ENCODE measurements around the gene BCL2L15.

BCL2L15 gene

DNA sequence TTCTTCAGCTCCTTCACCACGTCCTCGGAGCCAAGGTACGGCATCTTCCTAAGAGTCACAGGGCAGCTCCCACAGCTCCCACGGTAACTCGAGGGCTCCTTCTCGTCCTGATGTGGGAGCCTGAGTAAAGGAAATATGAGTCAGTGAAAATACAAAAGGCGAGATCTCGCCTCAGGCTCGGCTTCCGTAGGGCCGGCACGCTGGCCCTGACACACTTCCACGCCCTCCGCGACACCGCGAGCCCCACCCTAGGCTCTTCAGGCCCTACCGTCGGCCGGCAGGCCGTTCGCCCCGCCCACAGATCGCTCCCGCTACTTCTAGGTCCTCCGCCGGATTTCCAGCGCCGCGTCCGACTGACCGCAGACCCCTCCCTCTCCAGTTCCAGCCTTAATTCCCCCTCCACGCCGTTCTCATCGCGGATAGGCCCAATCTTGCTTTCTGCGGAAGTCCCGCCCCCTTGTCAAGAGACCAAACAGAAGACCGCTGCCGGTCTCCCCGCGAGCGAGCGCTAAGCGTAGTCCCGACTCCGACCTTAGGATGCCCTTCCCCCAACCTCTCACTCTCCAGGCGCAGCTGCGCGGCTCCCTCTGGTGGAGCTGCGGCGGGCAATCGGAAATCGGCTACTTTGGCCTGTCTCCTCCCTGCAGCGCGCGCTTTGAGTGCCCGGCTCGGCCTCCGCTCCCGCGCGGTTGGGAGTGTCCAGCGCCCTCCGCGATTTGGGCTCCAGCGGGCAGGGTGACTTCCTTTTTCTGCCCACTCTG, 17.5 kb upstream of the BCL2L15 start, which contains the start of the genes AP4B1 and DCLRE1B:
TSS of gene AP4B1 (minus strand) at position 126 of the 761 bp plus-strand sequence. CDS start at position 44, 82 bp downstream.
TSS of gene DCLRE1B (plus strand) at position 653 of the 761 bp plus-strand sequence. CDS start 261 bp downstream, outside the sequence.
- DNase-seq = peak; percentile 95

DNA sequence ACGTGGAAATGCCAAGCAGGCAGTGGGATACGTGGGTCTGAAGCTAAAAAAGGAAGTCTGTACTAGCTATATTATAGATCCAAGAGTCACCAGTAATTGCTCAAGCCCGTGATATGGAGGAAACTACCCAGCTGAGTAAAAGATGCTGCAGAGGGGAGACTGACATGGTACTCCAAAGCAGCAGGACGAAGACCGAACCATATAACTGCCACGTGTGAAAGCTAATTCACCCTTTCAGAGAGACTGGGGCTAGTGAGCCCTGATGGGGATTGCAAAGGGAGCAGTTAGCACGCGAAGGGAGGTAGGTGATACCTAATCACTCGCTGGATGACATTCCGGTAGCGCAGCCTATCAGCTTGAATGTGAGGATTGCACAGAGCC, 16.9 kb upstream of the BCL2L15 start:
- DNase-seq = no peak

DNA sequence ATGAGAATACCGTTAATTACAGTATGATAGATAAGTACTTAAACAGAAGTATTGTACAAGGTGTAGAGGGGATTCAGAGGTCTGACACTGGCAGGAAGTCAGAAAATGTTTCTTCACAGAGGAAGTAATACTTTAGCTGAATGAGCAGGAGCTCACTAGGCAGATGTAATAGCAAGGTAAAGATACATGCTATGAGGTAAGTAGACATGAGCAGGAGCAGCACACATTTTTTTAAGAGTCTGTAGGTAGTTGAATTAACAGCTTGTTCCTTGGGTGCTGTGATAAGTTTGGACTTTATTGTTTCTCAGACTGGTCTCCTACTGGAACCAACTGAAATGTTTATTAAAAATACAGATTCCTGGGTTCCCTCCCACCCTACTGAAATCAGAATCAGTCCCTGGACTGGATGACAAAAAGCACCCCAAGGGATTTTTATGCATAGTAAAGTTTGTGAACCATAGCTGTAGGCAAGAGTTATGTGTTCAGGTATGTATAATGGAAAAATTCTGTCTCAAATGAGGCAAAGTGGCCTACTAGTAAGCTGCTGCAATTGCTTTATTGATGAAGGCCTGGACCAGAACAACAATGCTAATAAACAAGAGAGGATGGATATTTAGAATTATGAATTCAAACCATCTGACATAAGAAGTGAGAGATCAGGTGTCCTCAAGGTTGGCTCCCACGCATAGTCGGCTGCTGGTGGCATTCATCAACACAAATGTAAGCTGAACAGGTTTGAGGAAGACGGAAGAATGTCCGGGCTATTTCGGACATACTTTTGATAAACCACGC, 16.3 kb upstream of the BCL2L15 start:
- DNase-seq = no peak

DNA sequence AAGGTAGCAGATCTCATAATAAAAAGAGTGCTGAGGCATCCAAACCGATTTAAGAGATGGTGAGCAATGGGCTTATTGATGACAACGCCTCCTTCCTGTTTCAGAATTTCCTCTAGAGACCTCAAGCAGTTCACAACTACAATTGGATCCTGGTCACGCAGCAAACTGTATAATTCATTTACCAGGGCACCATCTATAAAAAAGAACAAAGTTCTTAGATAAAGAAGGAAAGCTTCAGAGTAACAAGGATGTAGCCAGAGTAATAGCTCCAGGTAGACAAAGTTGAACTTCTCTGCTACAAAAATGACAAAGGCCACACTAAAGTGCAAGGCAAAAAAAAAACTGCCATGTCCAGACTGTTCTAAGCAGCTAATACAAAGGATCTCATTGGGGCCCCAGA, 13.8 kb upstream of the BCL2L15 start:
- no peak for DNase-seq

DNA sequence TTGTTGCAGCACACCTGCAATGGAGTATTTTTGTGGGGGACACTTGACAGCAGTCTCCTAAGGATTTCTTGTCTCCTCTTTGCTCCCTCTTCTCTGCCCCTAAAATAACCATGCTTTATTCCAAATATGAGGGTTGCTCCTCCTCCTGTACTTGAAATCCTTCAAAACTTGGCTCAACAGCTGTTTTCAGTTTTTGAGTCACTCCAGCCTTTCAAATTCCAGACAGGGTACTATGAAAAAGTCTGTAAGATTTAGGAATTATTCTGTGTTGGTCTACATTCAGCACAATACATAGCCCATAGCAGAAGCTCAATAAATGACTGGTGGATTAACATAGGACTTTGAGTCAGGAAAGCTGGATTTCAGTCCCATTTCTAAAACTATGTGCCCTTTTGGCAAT, 11.7 kb upstream of the BCL2L15 start:
- DNase-seq = no peak

DNA sequence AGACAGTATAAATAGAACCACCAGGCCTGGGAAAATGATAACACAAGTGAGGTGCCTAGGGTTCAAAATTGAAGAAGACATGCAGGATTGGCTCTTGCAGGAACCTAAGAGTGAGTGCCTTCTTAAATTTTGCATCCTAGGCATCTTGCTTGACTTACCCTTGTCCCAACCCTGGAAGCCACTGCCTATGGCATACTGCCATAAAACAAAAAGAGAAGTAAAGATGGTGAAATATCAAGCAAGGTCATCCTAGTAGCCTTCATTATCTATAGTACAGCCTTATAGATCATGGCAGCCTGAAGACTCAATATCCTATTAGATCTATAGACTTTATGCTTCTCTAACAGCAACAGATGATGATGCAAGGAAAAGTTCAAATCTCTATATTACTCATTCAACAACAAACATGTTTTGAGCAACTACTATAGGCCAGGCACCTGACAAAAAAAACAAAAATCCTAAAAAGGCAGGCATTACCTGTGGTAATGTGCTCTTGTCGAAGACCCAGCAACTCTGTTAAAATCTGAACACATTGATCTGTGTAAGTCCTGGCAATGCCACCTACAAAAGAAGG, 10.9 kb upstream of the BCL2L15 start:
- DNase-seq = no peak

DNA sequence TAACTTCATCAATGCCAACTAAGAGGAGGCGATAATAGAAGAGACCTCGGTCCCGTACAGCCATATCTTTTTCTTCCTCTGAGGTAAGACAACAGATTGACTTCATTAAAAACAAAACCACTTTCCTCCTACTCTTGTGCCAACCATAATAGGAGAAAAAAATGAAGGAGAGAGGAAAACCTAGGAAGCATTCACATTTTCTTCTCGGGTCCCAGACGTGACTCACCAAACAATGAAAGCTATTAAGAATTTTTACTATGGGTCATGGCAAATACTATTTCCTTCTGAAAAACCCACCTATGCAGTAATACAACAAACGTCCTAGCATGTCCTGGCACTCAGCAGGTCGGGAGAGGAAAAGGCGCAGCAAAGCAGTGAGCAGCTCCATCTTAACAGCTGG, 8.6 kb upstream of the BCL2L15 start:
- DNase-seq = no peak

DNA sequence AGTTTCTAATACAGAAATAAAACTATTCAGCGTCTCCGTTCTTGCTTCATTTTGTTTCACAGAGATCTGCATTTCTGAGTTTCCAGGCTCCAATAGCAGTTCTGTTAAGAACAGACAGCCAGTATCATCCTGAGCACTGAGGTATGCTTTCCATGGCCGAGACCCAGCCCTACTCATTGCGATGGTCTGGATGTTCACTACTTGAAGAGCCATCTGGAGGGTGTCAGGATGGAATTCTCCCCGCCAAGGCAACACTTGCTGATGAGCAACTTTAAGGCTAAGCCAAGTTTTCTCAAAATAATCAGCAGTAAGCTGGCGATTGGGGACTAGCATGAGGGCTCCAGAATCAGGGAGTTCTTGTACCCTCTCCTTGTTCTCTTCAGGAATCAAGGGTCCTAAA, 7.7 kb upstream of the BCL2L15 start:
- no peak for DNase-seq

DNA sequence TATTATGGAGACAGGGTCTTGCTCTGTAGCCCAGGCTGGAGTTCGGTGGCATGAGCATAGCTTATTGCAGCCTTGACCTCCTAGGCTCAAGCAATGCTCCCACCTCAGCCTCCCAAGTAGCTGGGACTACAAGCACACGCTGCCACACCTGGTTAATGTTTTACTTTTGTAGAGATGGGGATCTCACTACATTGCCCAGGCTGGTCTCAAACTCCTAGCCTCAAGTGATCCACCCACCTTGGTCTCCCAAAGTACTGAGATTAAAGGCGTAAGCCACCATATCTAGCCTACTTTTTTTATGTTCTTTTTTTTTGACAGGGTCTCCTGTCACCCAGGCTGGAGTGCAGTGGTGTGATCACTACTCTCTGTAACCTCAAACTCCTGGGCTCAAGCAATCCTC, 5.9 kb upstream of the BCL2L15 start:
- no peak for DNase-seq

DNA sequence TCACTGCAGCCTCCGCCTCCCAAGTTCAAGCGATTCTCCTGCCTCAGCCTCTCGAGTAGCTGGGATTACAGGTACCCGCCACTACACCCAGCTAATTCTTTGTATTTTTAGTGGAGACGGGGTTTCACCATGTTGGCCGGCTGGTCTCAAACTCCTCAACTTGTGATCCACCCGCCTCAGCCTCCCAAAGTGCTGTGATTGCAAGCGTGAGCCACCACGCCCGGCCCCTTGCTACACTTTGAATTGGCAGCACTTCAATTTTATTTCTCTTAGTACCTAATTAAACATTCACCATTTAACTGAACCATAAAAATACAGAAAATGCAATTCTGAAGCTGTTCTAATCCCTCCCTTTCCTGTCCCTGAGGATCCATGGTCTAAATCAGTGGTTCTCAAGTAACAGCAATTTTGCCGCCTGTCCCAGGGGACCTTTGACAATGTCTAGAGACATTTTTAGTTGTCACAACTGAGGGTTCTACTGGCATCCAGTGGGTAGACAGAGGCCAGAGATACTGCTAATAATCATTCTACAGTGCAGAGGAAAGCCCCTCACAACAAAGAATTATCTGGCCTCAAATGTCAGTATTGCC, 4.3 kb upstream of the BCL2L15 start:
- DNase-seq = no peak

DNA sequence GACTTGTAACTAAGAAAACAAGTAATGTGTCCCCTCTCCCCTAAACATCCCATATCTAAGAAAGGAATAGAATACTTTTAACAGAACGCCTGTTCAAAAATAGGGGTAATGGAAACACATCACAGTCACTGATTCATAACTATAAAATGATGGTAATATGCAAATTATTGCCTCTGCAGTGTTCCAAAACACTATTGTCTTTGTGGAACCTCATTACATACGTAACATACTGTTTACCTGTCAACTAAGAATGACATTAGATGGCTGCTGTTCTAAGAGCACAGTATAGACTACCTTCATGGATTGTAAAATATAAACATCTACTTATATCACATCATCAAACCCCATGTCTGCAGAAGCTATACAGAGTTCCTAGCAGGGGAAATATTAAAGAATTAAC, 3.4 kb upstream of the BCL2L15 start:
- no peak for DNase-seq

DNA sequence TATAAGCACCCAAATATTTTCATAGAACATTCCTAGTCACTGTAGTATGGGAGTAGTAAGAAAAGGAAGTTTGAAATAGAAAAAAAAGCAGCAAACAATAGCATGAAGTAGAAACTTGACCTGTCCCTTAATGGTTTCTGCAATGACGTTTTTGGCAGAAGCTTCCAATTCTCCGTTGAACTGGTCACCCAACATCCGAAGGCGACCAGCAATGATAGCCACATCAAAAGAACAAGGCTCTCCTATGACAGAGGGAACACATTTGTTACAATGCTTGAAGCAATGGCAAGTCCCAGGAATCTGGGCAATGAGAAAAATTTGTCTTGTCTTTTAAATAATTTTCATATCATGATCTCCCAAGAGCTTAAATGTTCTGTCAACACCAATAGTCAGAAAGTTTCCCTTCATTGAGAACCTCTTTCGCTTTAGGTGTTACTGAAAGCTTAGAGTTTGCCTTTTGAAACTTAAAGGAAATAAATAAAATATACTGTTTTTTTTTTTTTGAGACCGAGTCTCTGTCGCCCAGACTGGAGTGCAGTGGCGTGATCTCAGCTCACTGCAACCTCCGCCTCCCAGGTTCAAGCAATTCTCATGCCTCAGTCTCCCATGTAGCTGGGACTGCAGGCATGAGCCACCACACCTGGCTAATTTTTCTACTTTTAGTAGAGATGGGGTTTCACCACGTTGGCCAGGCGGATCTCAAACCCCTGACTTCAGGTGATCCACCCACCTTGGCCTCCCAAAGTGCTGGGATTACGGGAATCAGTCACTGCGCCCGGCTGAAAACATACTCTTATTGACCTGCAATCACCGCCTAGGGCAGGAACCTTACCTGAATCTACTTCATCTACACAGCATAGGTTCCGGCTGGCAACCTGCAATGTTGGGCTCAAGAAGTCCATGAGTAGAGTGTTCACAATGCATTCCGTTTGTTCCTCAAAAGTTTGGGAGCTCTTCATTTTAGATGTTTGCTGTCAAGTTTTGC, 672 bp downstream of the BCL2L15 start:
- DNase-seq = no peak

DNA sequence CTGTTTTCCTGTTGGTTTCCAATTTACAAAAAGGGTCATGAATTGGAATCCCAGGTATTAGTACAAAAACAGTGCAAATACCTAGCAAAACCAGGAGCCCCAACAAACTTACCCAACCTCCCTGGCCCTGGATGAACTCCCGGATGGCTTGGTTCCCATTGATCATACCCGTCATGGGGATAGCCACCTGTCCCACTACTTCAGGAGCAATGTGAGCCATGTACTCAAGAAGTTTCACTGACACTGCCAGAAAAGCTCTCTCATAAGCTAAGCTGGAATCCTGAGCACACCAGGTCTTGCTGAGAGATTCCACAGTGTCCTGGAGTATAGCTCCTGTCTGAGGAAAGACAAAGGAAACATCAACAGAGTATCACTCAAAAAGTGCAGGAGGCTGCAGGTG, 5.7 kb downstream of the BCL2L15 start:
- DNase-seq = no peak

DNA sequence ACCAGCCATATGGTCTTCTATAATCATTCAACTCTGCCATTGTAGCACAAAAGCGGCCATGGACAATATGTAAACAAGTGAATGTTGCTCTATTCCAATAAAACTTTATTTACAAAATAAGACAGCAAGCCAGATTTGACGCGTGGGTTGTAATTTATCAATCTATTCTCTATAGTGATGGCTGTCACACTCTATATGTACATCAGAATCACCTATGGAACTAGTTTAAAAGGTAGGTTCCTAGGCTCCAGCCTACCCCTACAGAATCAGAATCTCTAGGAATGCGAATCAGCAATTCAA, 7.7 kb downstream of the BCL2L15 start:
- no peak for DNase-seq

DNA sequence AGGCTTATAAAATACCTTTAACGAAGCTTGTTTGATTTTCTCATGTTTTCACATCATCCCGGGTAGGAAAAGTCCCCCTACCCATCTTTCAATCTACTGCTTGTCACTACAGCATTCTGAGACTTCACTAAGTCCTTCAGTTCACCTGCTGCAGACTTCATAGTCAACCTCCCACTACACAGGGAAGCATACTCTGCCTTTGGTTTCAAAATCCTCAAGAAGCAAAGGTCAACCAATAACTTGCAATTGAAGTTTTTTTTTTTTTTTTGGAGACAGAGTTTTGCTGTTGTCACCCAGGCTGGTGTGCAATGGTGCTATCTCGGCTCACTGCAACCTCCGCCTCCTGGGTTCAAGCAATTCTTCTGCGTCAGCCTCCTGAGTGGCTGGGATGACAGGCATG, 11.2 kb downstream of the BCL2L15 start:
- DNase-seq = no peak

DNA sequence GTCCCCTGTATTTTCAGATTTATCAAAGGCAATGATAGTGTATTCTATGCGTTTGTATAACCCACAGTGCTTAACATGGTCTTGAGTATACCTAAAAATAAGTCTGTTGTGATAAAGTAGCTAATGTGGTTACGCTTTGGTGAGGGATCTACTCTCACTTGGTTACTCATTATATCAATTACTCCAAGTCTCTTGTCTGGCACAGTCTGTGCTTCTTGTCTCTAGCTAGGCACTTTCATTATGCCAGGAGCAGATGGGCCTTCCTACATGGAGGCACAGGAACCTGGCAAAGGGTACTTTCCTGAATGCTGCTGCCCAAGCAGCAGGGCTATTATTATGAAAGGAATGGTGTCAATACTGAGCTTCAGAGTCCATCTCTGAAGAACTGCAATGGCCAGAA, 11.7 kb downstream of the BCL2L15 start:
- DNase-seq = no peak

DNA sequence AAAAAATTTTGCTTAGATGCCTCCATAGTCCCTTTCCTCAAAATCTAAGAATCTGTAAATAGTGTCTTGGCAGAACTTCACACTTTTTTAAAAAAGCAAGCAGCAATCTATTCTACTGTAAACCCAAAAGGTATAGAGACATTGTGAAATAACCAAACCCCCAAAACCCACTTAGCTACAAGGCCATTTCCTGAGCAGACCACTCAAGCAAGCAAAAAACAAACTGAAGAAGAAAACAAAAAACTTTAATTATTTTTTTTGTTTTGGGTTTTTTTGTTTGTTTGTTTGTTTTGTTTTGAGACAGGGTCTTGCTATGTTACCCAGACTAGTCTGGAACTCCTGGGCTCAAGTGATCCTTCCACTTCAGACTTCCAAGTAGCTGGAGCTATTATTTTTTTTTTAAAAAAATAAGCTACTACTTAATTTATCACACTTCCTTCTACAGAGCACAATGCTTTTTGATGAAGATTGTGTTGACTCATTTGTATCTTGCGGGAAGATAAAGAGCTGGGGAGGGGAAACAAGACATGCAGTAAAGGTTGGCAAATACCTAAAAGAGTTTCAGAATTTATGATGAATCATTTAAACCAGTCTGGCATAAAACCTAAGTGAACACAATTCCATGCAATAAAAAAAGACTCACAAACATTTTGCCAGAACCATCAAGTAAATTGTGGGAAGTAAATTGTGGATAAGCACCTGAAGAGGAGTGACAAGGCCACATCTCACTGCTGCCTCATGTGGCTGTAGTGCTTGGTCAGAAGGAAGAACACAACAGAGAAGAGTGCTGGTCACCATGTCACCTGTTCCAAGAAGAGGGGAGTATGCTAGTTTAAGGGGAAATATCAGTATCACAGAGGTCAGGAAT, 13.1 kb downstream of the BCL2L15 start:
- DNase-seq = no peak

DNA sequence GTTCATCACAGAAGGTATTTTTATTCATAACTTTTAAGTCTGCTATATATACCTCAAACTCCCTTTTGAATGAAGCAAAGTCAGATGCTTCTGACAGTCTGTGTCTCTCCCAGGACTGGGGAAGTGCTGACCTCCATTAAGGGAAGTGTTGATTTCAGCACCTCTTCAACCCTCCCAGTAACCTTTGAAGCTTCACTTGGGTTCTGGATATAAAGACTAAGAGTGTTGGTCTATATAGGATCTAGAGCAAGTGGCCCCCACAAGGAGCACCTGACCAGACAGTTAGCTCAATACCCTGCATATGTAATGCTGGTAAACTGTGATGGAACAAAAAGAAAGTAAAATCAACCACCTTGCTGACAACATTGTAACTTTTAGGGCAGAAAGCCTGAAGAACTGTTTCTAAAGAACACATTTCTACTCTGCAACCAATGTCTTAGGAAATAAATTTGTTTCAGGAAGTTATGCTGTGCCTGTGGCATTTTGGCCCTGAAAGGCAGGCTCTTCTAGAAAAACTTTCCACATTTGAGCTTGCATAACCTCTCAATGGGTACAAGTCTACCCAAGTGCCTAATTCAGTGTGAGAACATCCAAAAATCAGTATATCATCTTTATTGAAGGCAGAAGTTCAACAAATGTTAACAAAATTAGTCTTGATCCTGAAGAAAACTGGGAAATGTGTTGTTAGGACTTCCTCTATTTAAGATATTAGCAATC, 15.0 kb downstream of the BCL2L15 start:
- DNase-seq = no peak

DNA sequence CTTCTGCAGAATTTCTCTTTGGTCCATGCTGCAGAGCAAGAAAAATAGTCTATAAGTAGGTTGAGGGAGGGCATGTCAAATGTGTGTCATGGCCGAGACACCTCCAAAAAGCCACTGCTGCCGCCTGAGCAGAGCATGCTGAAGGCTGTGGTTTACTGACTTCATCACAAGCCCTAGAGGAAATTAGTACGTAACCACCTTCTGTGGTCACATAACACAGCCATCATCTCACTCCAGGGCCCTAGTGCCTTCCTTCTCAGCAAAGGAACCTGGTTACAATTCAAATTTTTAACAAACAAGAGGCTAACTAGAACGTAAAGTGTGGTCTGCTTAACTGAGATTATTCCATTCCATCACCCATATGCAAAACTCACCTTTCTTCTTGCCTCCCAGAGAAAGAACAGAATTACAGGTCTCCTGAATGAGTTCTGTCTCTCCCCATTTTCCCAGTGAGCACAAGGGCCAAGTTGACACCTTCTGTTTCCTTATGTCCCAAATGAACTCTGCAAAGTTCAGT, 15.7 kb downstream of the BCL2L15 start, which contains the start of gene PTPN22:
TSS of gene PTPN22 (minus strand) at position 116 of the 517 bp plus-strand sequence.
- DNase-seq = peak; percentile 71

DNA sequence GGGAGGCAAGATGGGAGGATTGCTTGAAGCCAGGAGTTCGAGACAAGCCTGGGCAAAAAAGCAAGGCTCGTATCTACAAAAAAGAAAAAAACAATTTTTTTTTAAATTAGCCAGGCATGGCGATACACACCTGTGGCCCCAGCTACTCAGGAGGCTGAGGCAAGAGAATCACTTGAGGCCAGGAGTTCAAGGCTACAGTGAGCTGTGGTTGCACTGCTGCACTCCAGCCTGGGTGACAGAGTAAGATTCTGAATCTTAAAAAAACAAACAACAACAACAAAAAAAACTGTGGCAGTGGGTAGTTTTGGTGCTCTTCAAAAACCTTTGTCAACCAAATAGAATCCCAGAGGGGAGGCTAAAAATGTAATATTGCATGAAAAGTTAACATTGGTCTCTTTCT, 16.6 kb downstream of the BCL2L15 start:
- no peak for DNase-seq

Data from activated effector memory CD4-positive, alpha-beta T cell treated with Interleukin-2 at 50 U/mL for 16 hours (primary cell).